Stimulated activated CD4-positive, alpha-beta T cell treated with anti-CD3 and anti-CD28 coated beads, Interleukin-15, amount 100 ng/mL, for 1 hour (primary cell): ENCODE measurements around the gene ZFP3.
"Not testable (repeated sequence)": the region's sequence is repeated elsewhere in the genome, so short reads cannot be mapped to it uniquely, and the experiment has no call there.

Source experiments
- DNase-seq, 2 donors: peaks; one replicate each; pipeline ENCODE4 v3.0.0-alpha.2; 2020; ENCODE audit warnings: low read depth in 1 of 2, low spot score in 1 of 2

The ZFP3 gene

GRCh38 chr17:5078106-5079028 is at the start of gene ZFP3:
ZFP3 (plus strand) TSS chr17:5078467; CDS start chr17:5091505, 13,038 bp downstream.
- DNase-seq = peak; percentile 54 to 58

DNA sequence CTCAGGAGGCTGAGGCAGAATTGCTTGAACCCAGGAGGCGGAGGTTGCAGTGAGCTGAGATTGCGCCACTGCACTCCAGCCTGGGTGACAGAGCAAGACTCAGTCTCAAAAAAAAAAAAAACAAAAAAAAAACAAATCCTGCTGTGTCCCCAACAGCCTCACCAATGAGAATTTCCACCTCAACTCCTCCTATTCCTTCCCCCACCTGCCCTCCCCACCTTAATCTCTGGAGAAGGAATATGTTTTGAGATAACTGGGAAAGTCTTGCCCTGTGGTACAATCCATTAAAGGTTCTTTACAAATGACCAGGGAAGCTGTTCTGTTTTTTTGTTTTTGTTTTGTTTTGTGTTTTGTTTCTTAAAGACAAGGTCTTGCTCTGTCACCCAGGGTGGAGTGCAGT is 48.1 kb upstream of the ZFP3 start:
- DNase-seq = not testable (repeated sequence)

DNA sequence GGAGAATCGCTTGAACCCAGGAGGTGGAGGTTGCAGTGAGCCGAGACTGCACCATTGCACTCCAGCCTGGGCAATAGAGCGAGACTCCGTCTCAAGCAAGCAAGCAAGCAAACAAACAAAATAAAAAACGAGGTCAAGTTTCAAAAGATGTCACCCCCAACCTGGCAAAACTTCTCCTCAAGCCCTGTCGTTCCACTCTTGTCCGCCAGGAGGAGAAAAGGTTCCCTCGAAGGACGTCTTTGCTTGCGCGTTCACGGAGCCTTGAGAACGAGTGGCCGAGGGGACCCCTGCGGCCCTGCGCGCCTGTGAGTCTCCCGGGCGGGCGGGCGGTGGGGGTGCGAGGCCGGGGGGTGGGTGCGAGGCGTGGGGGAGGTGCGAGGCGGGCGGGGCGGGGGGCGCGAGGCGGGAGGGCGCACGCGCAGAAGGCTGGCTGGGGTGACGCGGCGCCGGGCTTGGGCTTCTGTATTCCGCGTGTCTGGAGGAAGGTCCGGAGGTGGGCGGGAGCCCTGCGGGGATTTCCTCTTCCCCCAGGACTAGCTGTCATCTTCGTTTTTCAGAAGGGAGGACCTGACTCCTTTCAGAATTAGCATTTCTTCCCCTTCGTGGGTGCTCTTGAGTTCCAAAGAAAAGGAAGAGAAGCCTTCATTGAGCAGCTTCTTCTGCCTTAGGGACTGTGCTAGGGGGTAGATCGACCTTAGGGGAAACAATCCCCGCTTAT is 46.7 kb upstream of the ZFP3 start:
- DNase-seq = peak; percentile 64 to 79

GRCh38 chr17:5032865-5033264 is 45.4 kb upstream of the ZFP3 start:
- no peak for DNase-seq

- no peak for DNase-seq
Observed at GRCh38 chr17:5033352-5034015, 44.8 kb upstream of the ZFP3 start.

DNA sequence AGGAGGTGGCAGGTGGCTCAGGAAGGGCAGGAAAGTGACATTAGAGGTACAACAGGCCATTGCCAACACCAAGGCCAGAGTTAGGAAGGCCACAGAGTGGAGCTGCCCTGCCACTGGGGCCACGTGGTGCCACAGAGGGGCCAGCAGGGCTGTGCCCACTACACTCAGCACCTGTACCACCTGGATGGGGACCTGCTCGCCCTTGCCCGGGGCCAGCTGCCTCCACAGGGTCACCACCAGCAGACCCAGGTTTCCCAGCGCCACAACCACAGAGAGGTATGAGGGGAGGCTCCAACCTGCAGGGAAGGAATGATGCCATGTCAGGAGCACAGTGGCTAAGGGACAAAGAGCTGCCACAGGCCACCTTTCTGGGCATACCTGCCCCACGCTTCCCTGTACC is 44.2 kb upstream of the ZFP3 start:
- DNase-seq = no peak

DNA sequence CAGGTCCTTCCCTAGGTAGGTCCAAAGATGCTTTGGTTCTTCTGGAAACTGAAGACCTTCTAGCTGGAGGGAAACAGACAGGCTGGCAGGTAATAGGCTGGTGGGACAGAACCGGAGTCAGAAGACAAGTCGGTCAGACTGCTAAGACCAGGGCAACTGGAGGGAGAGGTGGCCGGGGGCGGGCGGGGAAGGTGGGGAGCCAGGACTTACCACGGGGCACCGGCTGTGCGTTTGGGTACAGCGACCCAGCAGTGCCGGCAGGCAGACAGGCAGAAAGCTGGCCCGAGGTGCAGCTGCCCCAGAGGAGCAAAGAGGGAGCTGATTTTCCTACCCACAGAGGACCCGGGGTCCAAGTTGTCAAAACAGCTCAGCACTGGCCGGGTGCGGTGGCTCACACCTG is 43.6 kb upstream of the ZFP3 start:
- DNase-seq = no peak

DNA sequence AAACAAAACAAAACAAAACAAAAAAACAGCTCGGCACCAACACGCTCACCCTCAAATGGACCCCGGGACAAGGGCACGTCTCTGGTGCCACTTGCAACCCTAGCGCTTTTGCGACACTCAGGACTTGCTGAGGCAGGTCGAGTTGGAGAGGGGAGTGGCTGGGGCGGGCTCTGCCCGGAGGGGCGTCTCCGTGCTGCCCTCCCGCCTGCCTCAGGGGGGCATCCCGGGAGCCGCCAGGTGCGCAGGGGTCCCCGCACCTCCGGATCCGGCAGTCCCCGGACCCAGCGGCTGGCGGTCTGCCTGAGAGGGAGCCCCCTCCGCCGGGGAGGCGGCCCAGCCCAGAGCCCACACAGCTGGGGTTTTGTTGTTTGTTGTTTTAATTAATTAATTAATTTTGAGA is 43.0 kb upstream of the ZFP3 start, which contains the start of gene SLC52A1:
Gene SLC52A1 (minus strand): TSS at position 112 of the 400 bp plus-strand sequence. CDS start 820 bp downstream, outside the sequence.
- DNase-seq = no peak

GRCh38 chr17:5042157-5043022 is 35.9 kb upstream of the ZFP3 start:
- no peak for DNase-seq

GRCh38 chr17:5043524-5043923 is 34.7 kb upstream of the ZFP3 start:
- DNase-seq = no peak

DNA sequence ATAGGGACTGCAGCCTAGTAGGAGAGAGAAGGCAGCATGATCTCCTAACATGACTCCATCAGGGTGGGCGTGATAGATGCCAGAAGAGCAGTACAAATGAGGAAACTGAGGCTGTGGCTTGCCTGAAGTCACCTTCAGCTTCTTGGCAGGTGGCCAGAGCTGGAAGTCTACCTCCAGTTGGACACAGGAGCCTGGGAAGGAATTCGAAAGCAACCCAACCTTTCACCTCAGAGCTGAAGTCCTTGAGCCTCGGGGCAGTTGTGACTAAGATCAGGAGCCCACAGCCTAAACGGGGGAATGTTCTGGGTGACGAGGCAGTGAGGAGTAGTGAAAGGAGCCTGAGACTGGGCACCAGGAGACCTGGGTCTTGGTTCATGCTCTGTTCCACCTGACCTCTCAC is 33.6 kb upstream of the ZFP3 start:
- no peak for DNase-seq

- no peak for DNase-seq
Observed at GRCh38 chr17:5045496-5045895, 32.8 kb upstream of the ZFP3 start.

DNA sequence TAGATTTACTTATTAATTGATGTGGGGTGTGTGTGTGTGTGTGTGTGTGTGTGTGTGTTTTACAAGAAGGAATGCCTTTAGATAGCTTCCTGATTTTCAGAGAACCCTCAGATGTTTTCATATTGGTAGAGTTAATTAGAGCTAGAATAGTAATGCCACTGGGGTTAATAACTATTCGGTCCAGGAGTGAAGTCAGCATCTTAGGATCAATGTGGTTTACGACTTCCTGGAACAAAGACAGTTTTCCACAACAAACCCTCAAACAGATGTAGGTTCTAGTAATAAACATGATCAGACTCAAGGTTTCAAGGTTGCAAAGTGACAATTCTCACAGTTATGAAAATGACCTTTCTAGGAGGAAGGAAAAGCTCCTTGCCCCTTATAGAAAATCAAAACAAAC is 30.8 kb upstream of the ZFP3 start:
- DNase-seq = no peak

DNA sequence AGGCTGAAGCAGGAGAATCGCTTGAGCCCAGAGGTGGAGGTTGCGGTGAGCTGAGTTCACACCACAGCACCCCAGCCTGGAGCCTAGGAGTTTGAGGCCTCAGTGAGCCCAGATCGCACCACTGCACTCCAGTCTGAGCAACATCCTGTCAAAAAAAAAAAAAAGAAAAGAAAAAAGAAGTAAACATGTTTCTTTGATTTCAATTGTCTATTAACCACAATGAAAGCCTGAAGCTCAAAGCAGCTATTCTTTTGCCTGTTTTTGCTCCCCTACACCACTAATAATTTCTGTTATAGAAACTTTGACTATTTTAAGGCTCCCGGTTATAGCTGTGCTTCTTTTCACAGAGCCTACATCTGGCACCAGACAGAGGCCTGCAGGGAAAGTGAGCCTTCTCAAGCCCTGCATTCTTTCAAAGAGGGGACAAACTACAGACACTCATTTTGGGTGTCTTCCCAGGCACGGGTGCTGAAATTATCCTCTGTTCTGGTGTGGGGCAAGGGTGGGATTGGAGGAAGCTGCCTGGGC is 28.9 kb upstream of the ZFP3 start:
- DNase-seq = peak; percentile 12 to 51

DNA sequence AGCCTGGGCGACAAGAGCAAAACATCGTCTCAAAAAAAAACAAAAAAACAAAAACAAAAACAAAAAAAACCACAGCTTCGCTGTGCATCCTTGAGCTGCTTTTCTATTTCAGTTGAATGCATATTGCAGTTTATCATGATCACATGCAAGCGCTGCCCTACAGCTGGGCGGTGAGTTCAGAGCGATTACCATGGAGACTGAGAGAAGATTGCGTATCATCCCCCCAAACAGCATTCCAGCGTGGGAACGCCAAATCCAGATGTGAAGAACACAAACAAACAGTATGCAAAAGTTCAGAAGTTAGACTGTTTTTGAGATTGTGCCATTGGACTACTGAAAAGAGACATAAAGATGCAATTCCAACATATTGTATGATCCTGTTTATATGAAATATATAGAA is 28.0 kb upstream of the ZFP3 start:
- no peak for DNase-seq

- no peak for DNase-seq
Observed at GRCh38 chr17:5055543-5055942, 22.7 kb upstream of the ZFP3 start.

- no peak for DNase-seq
Observed at GRCh38 chr17:5065227-5065744, 13.0 kb upstream of the ZFP3 start.

GRCh38 chr17:5068236-5068635 is 10.0 kb upstream of the ZFP3 start:
- DNase-seq = no peak

DNA sequence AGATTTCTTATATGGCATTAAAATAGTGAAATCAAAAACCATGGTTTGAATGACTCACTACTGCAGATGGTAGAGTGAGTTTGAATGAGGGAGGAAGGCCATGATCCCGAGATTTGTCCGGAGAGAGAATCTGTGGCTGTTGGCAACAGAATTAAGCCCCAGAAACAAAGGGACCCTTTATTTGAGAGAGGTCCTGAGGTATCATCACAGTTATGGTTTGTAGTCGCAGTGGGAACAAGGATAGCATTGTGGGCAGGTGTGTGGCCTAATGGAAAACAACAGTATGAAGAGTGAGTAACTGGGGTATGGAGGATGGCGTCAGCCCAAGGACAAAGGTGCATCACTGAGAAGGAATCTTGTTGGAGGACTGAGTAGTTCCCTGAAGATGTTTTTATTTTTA is 8.5 kb upstream of the ZFP3 start:
- no peak for DNase-seq

GRCh38 chr17:5075472-5075871 is 2.8 kb upstream of the ZFP3 start:
- DNase-seq = not testable (repeated sequence)
